Inferior parietal cortex (tissue), 1 donor: ENCODE data around the gene MXRA7.
A peak's percentile ranks its signal among the peaks of the same experiment; 100 is the strongest.
"Not testable (repeated sequence)": the region's sequence is repeated elsewhere in the genome, so short reads cannot be mapped to it uniquely, and the experiment has no call there.

Source experiments
- DNase-seq: peaks from one replicate; pipeline ENCODE4 v3.0.0-alpha.2; 2016; ENCODE audit errors: extremely low spot score

Gene MXRA7

DNA sequence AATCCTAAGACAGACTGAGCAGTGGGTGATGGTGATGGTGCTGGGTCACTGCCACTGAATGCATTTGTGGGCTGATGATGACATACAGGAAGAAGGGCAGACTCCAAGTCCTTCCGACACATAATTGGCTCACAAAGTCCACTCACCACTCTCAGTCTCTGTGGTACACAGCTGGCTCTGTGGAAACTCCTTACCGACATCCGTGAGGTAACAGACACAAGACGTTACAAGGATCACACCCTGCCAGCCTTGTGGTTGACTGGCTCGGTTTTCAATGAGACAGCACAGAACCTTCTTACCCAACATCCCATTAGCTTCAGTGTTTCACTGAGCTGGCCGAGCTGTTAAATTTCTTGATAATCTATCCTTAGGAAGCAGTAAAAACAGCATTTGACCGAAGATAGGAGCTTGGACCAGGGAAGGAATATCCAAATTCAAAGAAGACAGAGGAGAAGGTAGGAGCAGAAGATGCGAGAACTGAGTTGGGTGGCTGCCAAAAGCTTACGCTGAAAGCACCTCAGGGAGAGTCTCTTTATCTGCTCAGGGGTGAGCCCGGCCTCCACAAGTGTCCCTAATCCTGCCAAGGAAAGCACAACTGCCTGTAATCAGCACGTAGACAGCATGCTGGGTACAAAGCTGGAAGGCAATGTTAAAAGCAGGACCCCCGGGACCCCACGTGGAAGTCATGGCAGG lies 5.5 kb upstream of the MXRA7 start:
- DNase-seq: no peak

DNA sequence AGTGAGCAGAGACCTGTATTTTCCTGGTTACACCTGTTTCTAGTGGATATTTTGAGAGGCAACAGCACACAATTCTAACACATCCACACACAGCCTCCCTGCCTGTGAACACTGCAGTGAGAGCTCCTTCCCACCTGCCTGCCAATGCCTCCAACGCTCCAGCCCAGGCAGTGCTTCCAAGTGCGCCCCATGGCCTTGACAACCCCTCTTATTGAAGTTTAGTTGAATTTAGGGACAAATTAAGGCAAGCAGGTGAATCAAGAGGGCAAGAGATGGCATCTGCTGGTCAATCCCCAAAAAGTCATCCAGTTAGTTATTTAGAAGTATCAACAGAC lies 4.7 kb upstream of the MXRA7 start:
- DNase-seq: no peak

DNA sequence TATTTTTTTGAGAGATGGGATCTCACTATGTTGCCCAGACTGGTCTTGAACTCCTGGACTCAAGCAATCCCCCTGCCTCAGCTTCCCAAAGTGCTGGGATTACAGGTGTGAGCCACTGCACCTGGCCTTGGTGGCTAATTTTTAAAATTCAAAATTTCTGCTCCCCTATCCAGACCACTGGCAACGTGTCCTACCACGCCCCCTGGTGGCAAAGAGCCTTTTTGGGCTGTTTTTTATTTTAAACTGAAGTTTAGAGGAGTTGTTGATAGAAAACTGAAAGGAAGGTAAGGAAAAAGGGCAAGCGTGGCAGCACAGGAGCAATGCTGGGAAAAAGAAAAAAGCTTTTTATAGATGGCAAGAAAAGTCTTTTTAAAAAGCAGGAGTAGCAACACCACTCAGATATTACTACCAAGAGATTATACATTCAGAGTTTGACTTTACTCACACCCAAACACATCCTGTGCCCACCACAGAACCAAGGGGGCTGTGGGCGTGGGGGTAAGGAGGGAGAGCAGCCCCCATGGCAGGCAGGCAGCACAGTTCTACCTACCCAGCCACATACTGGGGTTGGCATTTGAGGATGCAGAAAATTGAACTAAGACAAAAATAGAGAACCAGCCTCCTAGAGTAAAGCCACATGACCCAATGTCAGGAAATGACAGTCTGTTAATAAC lies 4.2 kb upstream of the MXRA7 start:
- DNase-seq: peak; percentile 86

DNA sequence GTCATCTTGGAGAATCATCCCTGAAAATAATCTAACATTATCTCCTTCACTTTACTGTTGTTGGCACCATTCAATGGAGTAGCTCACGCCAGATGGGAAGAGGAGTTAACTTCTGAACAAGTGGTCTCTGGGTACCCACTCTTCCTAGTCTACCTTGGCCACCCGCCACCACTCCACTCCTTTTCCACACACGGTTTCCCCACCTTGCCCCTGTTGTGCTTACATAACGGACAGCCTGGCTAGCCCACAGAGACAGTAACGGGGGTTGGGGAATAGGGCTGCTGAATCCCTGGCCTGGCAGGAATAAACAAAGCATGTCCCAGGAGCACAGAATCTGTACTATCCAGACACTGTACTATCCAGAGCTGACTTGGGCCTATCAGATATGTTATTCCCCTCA lies 3.6 kb upstream of the MXRA7 start:
- no peak for DNase-seq

DNA sequence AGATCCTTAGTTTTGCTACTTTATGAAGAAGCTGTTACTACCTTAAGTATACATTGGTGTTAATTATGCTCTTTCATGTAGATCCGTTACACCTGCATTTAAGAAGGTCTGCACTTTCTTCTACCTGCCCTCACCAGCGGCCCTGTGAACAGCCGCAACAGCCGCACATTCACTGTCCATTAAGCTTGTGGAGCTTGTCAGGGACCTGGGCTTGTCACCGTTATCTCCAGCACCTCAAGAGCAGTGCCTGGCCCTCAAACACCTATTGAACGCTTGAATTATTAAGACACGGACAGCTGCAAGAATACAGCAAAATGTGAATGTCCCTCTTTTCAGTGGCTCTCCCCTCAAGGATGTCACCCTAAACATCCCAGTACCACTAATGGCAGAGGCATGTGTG lies 3.0 kb upstream of the MXRA7 start:
- DNase-seq: no peak

DNA sequence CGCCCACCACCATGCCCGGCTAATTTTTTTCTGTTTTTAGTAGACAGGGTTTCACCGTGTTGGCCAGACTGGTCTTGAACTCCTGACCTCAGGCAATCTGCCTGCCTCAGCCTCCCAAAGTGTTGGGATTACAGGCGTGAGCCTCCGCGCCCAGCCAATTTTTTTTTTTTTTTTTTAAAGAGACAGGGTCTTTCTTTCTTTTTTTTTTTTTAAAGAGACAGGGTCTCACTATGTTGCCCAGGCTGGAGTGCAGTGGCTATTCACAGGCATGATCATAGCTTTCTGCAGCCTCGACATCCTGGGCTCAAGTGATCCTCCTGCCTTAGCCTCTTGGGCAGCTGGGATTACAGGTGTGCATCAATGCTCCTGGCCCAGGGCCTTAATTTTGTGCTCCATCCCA lies 1.6 kb upstream of the MXRA7 start:
- not testable (repeated sequence) for DNase-seq

DNA sequence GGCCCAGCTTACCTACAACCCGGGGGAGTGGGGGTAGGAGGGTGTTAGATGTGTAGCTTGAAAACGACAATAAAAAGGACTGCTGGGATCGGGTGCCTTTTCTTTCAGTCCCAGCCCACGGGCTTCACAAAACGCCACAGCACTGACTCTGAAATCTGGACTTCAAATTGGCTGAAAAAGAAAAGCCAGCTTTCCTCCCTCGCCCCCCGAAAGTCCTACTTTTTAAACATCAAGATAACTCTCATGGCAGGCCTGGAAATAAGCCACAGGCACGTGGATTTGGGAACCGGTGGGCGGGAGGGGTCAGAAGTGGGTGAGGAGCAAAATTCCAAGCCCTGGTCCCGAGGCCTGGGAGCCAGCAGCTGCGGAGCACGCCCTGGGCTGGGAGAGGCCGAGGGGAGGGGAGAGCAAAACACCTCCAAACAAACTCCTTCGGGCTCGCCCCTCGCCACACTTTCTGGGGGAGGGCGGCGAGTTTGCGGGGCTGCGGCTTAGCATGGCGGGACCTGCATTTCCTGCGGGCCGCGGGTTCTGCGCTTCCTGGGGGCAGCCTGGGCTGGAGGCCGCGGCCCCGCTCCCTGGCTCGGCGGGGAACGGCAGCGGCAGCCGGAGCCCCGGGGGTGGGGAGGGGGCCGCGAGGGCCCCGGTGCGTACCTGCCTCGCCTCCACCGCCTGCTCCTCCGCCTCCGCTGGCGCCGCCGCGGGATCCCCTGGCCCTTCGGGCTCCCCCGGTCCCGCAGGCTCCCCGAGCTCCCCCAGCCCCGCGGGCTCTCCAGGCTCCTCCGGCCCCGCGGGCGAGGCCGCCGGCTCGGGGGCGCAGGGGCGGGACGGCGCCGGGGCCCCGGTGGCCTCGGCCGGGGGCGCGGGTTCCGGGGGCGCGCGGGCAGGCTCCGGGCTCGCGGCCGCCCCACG lies 558 bp downstream of the MXRA7 start:
- not testable (repeated sequence) for DNase-seq

DNA sequence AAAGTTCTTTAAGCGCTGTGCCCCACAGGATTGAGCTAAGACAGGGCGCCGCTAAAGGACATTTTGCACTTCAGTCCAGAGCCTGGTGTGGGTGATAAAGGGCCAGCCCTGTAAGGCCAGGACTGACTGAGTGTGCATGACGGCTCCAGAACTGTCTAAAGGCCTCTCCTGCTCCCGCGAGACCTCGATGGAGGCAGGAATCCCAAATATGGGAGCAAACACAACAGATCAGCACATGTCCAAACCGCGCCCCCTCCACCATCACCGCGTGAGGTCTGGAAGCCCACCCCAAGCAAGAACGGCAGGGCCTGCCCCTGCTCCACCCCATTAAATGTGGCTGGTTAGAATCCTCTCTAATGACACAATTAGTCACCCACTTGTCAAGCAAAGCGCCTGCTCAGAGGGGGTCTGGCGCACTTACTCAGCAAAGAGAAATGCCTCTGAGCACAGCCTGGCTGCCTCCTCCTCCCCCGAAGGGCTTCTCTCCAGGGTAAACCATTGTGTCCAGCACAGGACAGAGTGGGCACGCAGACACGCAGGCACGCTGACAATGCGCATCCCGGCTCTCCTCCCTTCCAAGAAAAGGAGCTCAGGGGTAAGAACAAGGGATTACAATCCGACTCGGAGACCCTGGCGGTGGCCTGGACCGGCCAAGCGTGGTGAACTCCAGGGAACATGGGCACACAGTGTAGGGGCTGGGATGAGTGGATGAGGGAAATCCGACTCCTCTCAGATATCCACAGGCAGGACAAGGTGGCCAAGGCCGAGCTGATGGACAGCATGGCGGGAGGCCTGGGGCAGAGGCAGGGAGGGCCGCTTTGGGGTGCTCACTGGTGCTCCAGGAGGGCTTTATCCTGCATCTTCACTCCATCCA lies 1.5 kb downstream of the MXRA7 start:
- DNase-seq: no peak

DNA sequence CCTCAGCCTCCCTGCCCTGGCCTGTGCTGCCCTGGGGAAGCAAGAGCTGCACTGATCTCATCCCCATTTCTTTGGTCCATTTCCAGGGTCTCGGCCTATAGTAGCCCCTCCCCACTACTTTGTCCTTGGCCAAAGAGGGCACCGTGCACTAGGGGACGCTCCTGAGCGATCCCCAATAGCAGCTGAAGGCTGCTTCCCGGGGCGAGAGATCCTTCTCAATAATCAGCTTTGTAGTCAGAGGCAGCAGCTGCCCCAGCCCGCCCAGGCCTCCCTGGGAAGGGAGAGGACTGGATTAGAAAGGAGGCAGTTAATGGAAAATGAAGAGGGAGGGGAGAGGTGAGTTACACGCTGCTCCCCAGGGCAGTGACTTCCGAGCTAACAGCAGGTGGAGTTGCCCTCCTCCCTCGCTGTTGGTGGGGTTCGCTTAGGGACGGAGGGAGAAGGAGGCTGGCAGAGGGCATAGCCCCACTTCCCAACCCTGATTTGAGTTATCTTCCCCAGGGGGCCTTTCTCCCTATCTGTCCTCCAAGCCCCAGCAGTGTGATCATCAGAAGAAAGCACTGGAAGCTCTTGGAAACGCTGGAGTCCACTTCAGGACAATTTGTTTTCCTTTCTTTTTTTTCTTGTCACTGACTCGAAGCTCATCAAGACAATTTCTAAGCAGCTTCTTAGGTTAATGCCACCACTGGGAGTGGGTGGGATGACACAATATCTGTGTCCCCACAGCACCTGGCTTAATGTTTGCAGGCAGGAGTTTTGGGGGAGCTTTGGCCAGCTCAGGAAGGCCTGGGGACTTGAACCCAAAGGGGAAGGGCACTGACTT lies 2.6 kb downstream of the MXRA7 start:
- peak; percentile 57 for DNase-seq

DNA sequence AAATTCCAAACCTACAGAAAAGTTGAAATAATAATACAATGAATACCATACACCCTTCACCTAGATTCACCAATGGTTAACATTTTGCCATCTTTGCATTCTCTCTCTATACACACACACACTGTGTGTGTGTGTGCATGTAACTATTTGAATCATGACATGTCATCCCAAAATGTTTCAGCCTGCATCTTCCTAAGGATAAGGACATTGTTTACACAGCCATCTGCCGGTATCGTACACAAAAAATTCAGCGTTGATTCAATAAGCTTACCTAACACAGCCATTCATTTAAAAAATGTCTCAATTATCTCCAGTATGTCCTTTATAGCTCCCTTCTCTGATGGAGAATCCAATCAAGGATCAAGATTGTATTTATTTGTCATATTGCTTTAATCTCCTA lies 3.9 kb downstream of the MXRA7 start:
- no peak for DNase-seq

DNA sequence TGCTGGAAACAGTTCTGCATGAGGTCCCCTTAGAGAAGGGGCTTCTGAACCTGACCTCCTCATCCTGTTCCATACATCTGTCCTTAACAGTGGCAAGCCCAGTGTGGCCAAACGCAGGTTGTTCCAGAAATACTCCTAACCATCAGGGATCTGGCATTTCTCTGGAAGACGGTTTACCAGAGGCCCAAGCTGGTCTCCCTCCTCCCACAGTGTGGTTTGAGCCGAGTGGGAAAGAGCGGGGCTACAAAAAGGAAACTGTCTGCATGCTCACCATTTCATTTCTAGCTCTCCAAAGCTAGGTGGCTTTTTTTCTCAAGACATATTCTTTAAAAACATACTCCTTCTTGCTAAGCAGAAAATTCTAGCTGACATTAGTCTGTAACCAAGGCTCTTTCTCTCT lies 6.0 kb downstream of the MXRA7 start:
- DNase-seq: no peak

DNA sequence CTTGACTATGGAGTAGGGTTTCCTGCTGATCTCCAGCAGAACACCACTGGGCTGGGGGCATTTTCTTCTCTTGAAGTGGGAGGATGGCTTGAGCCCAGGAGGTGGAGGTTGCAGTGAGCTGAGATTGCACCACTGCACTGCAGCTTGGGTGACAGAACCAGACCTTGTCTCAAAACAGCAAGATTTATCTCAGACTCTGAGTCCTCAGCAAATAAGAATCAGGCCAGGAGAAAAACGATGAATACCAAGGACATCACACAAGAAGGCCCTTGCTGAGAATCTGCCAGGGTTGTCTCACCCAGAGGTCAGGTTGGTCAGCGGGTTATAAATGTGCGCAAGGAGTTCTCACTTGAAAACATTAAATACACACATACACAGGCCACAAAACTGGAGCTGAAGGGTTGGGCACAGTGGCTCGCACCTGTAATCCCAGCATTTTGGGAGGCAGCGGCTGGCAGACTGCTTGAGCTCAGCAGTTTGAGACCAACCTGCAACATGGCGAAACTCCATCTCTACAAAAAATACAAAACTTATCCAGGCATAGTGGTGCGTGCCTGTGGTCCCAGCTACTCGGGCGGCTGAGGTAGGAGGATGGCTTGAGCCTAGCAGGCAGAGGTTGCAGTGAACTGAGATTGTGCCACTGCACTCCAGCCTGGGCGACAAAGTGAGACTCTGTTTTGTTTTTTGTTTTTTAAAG lies 7.7 kb downstream of the MXRA7 start:
- DNase-seq: no peak

DNA sequence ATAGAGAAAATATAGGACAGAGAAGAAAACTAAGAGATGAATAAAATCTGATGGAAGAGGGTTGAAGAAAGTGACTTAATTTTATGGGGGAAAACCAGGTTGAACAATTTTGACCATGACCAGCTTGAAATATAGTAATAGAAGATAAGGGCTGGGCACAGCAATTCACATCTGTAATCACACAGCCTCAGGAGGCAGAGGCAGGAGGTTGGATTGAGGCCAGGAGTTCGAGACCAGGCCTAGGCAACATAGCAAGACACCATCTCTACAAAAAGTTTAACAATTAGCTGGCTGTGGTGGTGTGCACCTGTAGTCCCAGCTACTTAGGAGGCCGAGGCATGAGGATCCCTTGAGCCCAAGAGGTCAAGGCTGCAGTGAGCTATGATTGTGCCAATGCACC lies 8.7 kb downstream of the MXRA7 start:
- DNase-seq: no peak

DNA sequence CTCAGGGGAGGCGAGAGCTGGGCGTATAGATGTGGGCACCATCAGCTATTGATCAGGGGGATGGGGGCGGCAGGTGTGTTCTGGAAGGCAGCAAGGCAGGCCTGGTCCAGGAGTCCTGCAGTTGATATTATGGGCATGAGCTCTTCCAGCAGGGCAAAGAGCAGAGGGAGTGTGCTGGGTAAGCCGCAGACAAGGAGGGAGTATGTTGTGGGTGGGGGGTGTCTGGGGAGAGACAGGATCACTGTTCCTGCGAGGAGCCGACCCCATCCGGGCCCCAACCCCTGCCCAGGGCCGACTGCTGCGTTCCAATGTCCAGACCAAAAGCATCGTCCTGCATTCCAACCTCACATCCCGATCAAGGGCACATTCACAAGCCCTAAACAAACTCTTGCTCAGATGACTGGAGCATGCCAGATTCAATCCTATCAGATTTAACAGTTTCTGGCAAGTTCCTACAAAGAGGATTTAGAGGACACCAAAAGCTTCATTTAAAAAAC lies 9.2 kb downstream of the MXRA7 start:
- DNase-seq: no peak

DNA sequence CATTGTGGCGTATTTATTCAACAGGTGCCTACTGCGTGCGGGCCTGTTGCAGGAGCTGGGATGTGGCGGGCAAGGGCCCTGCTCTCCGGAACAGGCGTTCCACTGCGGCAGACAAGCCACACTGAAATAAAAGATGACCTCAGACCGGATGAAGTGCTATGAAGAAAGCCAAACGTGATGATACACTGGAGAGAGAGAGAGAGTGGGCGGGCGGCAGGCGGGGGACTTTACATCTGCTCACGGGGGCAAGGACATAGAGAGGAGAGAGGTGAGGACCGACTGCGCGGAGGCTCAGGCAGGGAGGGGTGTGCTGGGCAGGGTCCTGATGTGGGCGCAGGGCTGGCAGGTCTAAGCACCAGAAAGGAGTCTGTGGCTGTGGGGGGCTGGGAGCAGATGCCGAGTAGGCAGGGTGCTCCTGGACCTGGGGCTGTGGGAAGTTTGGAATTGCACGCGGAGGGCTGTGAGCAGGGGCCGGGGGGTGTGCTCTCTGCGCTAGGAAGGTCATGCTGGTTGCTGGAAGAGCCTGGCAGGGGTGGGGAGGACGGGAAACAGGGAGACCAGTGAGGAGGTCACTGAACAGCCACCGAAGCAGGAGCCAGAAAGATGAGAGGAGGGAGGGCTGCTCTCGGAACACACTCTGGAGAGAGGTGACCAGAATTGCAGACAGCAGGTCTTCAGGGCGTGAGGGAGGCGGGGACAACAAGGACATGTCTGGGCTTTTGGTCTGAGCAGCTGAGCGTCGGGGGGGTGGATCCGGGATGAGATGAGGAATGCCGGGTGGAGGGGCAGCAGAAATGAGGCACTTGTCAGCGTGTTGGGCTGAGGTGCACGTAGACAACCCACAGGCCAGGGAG lies 9.9 kb downstream of the MXRA7 start:
- DNase-seq: no peak

DNA sequence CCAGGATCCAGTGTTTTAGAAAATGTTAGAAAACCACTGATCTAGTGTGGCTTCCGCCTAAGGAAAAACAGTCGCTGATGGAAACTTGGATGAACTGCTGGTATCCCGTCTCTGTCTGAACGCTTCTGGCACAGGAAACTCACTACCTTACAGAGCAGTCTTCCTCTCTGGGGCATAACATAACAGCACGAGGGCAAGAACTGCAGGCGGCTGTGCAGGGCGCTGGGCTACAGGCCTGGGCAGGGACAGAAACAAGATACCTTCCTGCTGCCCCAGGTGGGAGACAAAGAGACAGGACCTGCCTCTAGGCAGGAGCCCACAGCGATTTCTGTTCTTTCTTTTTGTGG lies 10.5 kb downstream of the MXRA7 start:
- no peak for DNase-seq

DNA sequence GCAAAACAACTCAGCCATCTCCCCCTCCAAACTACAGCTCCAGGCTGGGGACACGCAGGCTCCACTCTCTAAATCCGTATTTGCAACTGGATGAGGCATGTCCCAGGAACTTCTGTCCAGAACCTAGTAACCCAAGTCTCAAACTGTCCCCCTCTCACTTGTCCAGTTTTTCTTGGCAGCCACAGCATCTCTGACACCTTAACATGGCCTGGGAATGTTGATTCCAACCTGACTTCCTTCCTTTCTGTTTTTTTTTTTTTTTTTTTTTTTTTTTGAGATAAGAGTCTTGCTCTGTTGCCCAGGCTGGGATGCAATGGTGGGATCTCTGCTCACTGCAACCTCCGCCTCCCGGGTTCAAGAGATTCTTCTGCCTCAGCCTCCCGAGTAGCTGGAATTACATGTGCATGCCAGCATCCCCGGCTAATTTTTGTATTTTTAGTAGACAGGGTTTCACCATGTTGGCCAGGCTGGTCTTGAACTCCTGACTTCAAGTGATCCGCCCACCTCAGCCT lies 12.2 kb downstream of the MXRA7 start:
- not testable (repeated sequence) for DNase-seq

DNA sequence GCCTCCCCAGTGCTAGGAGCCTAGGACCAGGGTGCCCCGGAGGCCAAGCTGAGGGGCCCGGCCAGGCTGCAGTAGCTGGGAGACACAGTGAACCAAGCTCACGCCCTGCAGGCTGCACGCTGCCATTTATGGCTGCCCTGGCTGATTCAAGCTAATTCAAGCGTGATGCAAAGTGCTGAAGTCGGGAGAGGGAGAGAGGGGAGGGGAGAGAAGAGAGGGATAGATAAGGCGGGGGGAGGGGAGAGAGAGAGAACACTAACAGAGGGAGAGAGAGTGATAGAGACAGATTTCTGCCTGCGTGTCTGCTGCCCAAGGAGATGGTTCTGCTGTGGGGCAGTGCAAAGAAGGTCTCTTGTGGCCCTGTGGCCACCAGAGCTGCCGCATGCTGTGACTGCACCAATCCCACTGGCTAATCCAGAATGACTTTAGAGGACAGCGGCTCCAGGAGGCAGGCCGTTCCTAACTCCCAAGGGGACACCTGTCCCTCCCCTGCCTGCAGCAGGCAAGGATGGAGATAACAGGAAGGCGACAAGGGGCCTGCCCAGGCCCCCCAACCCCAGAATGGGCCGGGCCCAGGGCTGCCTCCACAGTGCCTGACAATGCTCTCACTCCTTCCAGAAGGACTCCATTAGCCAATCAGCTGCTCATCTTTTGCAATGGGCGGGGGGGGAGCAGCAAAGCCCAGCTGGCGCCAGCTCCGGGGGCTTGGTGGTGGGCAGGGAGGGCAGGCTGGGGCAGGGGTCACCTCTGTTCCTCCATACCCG lies 12.9 kb downstream of the MXRA7 start:
- no peak for DNase-seq
